ENCODE measurements around the gene COQ4.

Gene COQ4

DNA sequence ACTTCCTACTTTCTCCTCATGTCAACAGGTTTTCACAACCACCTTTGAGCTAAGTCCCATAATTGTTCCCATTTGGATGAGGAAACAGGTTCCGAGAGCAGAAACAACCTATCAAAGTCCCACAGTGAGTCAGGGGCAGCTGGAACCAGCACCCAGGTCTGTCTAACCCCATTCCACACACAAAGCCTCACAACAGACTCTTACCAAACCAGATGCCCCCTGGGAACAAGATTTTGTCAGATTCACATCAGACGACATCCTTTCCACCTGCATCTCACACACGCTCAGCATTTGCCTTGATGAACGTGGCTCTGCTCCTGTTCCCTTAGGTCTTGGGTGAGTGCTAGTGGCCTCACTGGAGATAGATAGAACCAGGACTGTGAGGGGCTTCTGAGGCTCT lies 29.5 kb upstream of the COQ4 start:
- DNase-seq, result no peak
- Histone ChIP-seq H3K4me1 (ENCODE audit: low read length) (0 out of 2 replicates have a peak, but pooled peaks cover 6% of the 10 kb centered on the region), H3K27me3 (replicated peaks; ENCODE audit: insufficient read depth, low read length) (no peaks in the 10 kb centered on the region), H3K9ac (ENCODE audit: low read length) (no peak overlapping the region), H3K79me2 (ENCODE audit: low read length) (no peaks in the 10 kb centered on the region), H3K9me2 (replicated peaks; ENCODE audit: insufficient read depth, low read length) (no peaks in the 10 kb centered on the region), H3K4me3 (ENCODE audit: low read length) (no peak overlapping the region), H3K27ac (ENCODE audit: low read length) (no peak overlapping the region), H3K4me2 (ENCODE audit: low read depth, low read length) (no peak overlapping the region), H3K36me3 (replicated peaks; ENCODE audit: insufficient read depth, low read length) (no peaks in the 10 kb centered on the region), H4K20me1 (ENCODE audit: insufficient read depth, low read length) (no peaks in the 10 kb centered on the region), H2AFZ (ENCODE audit: low read length) (no peak overlapping the region), H3F3A (ENCODE audit: insufficient read depth, low read length) (no peaks in the 10 kb centered on the region), H3K9me3 (replicated peaks; ENCODE audit: insufficient read depth, low read length) (no peaks in the 10 kb centered on the region)
- TF ChIP-seq EZH2phosphoT487 (IDR thresholded peaks at IDR 0.05; ENCODE audit: low read length) (no peak), EZH2 (optimal IDR thresholded peaks at IDR 0.05; ENCODE audit: low read depth, low read length) (no peak)
- TF ChIP-seq, protein P1, sequence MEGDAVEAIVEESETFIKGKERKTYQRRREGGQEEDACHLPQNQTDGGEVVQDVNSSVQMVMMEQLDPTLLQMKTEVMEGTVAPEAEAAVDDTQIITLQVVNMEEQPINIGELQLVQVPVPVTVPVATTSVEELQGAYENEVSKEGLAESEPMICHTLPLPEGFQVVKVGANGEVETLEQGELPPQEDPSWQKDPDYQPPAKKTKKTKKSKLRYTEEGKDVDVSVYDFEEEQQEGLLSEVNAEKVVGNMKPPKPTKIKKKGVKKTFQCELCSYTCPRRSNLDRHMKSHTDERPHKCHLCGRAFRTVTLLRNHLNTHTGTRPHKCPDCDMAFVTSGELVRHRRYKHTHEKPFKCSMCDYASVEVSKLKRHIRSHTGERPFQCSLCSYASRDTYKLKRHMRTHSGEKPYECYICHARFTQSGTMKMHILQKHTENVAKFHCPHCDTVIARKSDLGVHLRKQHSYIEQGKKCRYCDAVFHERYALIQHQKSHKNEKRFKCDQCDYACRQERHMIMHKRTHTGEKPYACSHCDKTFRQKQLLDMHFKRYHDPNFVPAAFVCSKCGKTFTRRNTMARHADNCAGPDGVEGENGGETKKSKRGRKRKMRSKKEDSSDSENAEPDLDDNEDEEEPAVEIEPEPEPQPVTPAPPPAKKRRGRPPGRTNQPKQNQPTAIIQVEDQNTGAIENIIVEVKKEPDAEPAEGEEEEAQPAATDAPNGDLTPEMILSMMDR (IDR thresholded peaks at IDR 0.05; ENCODE audit: low read length), result no peak

DNA sequence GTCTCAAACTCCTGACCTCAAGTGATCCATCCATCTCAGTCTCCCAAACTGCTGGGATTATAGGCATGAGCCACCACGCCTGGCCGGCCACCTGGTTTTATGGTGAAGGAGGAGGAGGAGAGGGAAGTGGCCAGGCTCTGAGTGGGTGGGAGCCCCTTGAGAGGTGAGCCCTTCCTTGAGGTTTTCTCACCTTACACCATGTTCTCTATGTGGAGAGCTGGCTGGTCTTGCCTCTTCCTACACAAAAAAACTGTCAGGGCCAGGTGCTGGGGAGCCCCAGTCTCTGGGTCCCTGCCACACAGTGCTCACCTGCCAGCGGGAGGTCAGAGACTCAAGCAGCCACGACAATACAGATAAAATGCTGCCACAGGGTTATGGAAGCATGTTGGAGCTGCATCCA lies 28.5 kb upstream of the COQ4 start:
- H3K27ac ChIP-seq (ENCODE audit: low read length), result no peak overlapping the region

DNA sequence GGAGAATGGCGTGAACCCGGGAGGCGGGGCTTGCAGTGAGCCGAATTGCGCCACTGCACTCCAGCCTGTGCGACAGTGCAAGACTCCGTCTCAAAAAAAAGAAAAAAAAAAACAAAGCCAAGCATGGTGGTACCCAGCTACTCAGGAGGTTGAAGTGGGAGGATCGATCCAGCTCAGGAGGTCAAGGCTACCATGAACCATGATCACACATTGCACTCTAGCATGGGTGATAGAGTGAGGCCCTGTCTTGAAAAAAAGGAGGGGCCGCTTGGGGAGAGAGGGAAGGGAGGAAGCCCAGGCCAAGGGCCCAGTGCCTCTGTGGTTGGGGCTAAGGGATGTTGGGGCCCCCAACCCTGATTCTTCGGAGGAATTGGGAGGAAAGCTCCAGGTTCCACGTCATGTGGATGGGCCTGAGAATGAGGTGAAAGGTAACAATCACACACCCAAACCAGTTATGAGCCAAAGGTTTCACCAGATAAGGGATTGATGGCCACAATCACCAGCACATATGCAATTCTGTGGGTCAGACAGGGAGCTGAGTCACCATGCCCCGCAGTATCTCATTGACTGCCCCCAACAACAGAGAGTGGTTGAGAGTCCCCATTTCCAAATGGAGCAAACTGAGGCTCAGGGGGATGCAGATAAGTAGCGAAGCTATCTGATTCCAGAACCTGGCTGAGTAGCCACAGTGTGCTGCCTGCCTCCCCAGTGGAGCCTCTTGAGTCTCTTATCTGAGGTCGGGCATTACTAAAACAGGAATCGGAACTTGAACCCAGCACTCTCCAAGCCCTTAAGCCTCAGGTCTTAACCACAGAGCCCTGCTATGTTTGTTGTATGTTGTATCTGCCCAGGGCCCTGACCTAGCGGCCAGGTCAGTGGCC lies 26.1 kb upstream of the COQ4 start:
- Histone ChIP-seq H3F3A (ENCODE audit: insufficient read depth, low read length) (no peaks in the 10 kb centered on the region), H3K27ac (ENCODE audit: low read length) (no peak overlapping the region), H3K9ac (ENCODE audit: low read length) (no peak overlapping the region), H3K4me1 (ENCODE audit: low read length) (0 out of 2 replicates have a peak, but pooled peaks cover 6% of the 10 kb centered on the region), H3K9me2 (replicated peaks; ENCODE audit: insufficient read depth, low read length) (no peaks in the 10 kb centered on the region), H3K9me3 (replicated peaks; ENCODE audit: insufficient read depth, low read length) (no peaks in the 10 kb centered on the region), H3K79me2 (ENCODE audit: low read length) (no peaks in the 10 kb centered on the region), H3K36me3 (replicated peaks; ENCODE audit: insufficient read depth, low read length) (no peaks in the 10 kb centered on the region), H3K27me3 (replicated peaks; ENCODE audit: insufficient read depth, low read length) (no peaks in the 10 kb centered on the region), H3K4me3 (ENCODE audit: low read length) (no peak overlapping the region), H2AFZ (ENCODE audit: low read length) (no peak overlapping the region), H3K4me2 (ENCODE audit: low read depth, low read length) (no peak overlapping the region), H4K20me1 (ENCODE audit: insufficient read depth, low read length) (no peaks in the 10 kb centered on the region)
- TF ChIP-seq EZH2 (optimal IDR thresholded peaks at IDR 0.05; ENCODE audit: low read depth, low read length) (no peak), EZH2phosphoT487 (IDR thresholded peaks at IDR 0.05; ENCODE audit: low read length) (no peak)
- TF ChIP-seq, protein P1 (IDR thresholded peaks at IDR 0.05; ENCODE audit: low read length), result no peak
- DNase-seq, result no peak

More for the DNA sequence above, 28.5 kb upstream of the COQ4 start:
- Histone ChIP-seq H3K27me3 (replicated peaks; ENCODE audit: insufficient read depth, low read length) (no peaks in the 10 kb centered on the region), H3K4me2 (ENCODE audit: low read depth, low read length) (no peak overlapping the region), H3K4me1 (ENCODE audit: low read length) (0 out of 2 replicates have a peak, but pooled peaks cover 6% of the 10 kb centered on the region), H3K36me3 (replicated peaks; ENCODE audit: insufficient read depth, low read length) (no peaks in the 10 kb centered on the region), H3K4me3 (ENCODE audit: low read length) (no peak overlapping the region), H2AFZ (ENCODE audit: low read length) (no peak overlapping the region), H3K9me3 (replicated peaks; ENCODE audit: insufficient read depth, low read length) (no peaks in the 10 kb centered on the region), H3K9me2 (replicated peaks; ENCODE audit: insufficient read depth, low read length) (no peaks in the 10 kb centered on the region), H3K9ac (ENCODE audit: low read length) (no peak overlapping the region), H3F3A (ENCODE audit: insufficient read depth, low read length) (no peaks in the 10 kb centered on the region), H3K79me2 (ENCODE audit: low read length) (no peaks in the 10 kb centered on the region), H4K20me1 (ENCODE audit: insufficient read depth, low read length) (no peaks in the 10 kb centered on the region)
- DNase-seq, result no peak
- TF ChIP-seq, protein P1 (IDR thresholded peaks at IDR 0.05; ENCODE audit: low read length), result no peak
- TF ChIP-seq EZH2phosphoT487 (IDR thresholded peaks at IDR 0.05; ENCODE audit: low read length) (no peak), EZH2 (optimal IDR thresholded peaks at IDR 0.05; ENCODE audit: low read depth, low read length) (no peak)

Data from MM.1S (cell line).